RWPE1 (cell line): ENCODE data around the gene NR6A1.
"Not testable (repeated sequence)": the region's sequence is repeated elsewhere in the genome, so short reads cannot be mapped to it uniquely, and the experiment has no call there.

Experiments
- CTCF ChIA-PET: fragments of 350-600 bp; sonication (Branson Sonifier 250); formaldehyde crosslinking; extraction: SDS; loops from one replicate; lab custom pipeline; 2021; lab: Yijun Ruan, JAX
- POLR2A ChIA-PET: fragments of 400-600 bp; formaldehyde crosslinking; extraction: SDS; loops from one replicate; lab custom pipeline; 2020; ENCODE audit warnings: antibody characterized with exemption; ENCODE audit not compliant: low non-redundant PET; lab: Yijun Ruan, JAX
- DNase-seq: peaks from one replicate; pipeline ENCODE4 v3.0.0; 2012; ENCODE audit warnings: low spot score
- H3K27ac ChIP-seq: fragments of 450-650 bp; 2 replicates; pipeline ENCODE4 v1.5.1; 2017
- TF ChIP-seq, protein P1 (sequence below): fragments of 450-650 bp; conservative IDR thresholded peaks from 2 replicates; pipeline ENCODE4 v1.5.1; 2017; ENCODE audit warnings: low read depth, mild to moderate bottlenecking

Gene NR6A1

DNA sequence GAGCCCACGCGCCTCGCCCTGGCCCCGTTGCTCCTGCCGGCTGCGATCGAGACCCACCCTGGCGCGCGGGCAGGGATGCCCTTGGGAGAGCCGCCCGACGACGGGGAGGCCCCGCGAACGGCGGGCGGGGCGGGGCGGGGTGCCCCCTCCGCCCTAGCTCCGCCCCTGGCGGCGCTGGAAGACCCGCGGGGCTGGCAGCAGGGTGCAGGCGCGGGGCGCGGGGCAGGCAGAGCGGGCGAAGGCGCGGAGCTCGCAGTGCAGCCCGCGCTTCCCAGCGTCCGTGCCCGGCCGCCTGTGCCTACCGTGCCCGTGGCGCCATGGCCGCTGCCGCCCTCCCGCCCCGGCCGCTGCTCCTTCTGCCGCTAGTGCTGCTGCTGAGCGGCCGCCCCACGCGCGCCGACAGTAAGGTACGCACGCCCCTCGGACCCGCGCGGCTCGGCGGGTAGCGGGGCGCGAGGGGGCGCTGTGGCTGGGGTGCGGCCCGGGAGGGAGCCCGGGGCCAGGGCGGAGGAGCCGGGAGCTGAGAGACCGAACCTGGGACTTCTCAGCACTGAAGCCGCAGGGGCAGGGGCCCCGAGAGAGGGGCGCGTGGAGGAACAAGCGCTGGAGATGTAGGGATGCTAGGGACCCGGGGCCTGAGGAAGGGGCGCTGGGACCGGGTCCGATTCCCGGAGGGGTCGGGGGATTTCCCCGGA lies 6.0 kb upstream of the NR6A1 start, which contains the start of gene OLFML2A:
TSS of gene OLFML2A (plus strand) at position 180 of the 695 bp plus-strand sequence. CDS start at position 318, 138 bp downstream.
- no peak for DNase-seq
- TF ChIP-seq, protein P1, sequence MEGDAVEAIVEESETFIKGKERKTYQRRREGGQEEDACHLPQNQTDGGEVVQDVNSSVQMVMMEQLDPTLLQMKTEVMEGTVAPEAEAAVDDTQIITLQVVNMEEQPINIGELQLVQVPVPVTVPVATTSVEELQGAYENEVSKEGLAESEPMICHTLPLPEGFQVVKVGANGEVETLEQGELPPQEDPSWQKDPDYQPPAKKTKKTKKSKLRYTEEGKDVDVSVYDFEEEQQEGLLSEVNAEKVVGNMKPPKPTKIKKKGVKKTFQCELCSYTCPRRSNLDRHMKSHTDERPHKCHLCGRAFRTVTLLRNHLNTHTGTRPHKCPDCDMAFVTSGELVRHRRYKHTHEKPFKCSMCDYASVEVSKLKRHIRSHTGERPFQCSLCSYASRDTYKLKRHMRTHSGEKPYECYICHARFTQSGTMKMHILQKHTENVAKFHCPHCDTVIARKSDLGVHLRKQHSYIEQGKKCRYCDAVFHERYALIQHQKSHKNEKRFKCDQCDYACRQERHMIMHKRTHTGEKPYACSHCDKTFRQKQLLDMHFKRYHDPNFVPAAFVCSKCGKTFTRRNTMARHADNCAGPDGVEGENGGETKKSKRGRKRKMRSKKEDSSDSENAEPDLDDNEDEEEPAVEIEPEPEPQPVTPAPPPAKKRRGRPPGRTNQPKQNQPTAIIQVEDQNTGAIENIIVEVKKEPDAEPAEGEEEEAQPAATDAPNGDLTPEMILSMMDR, result peak; percentile 90
- H3K27ac ChIP-seq, result peak within 1 kb of the TSS; percentile 90
- POLR2A ChIA-PET, result interaction anchor here (0.5 to 2.0 kb wide), 6 partner anchors 46 to 218 kb away, joined by 3 to 9 read pairs (median 6); partner anchors contain the start of gene WDR38
- CTCF ChIA-PET, result interaction anchor here (0.5 to 15.3 kb wide), 14 partner anchors 12 to 1166 kb away, joined by 3 to 761 read pairs (median 4); partner anchors contain the start of gene WDR38

DNA sequence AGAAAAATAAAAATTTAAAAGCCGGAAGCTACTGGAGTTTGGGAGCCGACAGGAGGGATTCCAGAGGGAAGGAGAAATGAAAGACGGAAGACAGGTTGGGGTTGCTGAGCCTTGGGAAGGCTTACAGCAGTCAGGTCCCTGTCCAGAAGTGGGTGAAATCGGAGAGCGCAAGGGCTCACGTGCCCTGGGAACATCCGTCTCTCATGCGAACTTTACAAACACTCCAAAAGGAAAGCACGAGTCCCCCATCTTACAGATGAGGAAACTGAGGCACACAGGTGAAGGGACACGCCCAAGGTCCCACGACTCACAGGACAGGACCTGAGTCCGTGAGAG lies 5.5 kb upstream of the NR6A1 start:
- CTCF ChIA-PET, result interaction anchor here (0.5 to 15.3 kb wide), 8 partner anchors 20 to 980 kb away, joined by 3 to 761 read pairs (median 4); partner anchors contain the start of gene WDR38
- H3K27ac ChIP-seq, result peak overlapping the region; percentile 90
- TF ChIP-seq, protein P1, result no peak
- POLR2A ChIA-PET, result interaction anchor here (0.5 to 2.0 kb wide), 4 partner anchors 47 to 82 kb away, joined by 5 to 9 read pairs (median 8); partner anchors contain the start of gene WDR38
- DNase-seq, result no peak

DNA sequence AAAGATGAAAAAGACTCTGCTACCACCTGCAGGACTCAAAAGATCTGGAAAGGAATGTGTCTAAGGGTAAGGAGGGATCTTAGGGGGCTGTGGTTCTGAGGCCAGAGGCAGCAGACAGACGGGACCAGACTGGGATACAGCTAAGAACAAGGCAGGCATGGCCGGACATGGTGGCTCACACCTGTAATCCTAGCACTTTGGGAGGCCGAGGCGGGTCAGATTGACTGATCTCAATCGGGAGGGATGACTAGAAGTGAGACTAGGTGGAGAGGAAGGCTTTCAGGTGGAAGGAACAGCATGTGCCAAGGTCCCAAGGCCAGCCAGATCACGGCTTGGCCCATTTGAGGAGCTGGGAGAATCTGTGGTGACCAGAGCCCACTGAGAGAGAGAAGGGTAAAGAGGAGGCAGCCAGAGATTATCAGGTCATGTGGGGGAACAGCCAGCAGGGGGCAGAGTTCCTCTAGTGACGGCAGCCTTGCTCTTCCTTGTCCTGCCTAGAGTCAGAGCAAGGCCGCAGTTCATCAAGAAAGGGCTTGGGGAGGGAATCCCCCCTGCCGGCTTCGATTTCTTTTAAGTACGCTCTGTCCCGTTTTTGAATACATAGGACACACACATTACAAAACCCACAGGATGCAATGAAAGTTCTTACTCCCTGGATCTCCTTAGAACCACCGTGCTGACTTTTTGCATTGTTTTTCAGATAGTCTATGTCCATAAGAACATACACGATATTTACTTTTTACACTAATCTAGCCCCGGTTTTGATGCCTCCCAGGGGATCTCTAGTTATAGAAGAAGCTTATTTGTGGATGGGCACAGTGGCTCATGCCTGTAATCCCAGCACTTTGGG lies 3.2 kb upstream of the NR6A1 start:
- peak overlapping the region; percentile 44 for H3K27ac ChIP-seq
- TF ChIP-seq, protein P1, result peak; percentile 98
- ChIA-PET CTCF (interaction anchor here (0.6 to 15.3 kb wide), 15 partner anchors 8 to 373 kb away, joined by 3 to 761 read pairs (median 5); partner anchors contain the start of gene WDR38), POLR2A (interaction anchor here (0.6 to 0.7 kb wide), 2 partner anchors 76 to 78 kb away, joined by 3 to 5 read pairs; no protein-coding TSS in a partner anchor)
- peak; percentile 88 for DNase-seq

DNA sequence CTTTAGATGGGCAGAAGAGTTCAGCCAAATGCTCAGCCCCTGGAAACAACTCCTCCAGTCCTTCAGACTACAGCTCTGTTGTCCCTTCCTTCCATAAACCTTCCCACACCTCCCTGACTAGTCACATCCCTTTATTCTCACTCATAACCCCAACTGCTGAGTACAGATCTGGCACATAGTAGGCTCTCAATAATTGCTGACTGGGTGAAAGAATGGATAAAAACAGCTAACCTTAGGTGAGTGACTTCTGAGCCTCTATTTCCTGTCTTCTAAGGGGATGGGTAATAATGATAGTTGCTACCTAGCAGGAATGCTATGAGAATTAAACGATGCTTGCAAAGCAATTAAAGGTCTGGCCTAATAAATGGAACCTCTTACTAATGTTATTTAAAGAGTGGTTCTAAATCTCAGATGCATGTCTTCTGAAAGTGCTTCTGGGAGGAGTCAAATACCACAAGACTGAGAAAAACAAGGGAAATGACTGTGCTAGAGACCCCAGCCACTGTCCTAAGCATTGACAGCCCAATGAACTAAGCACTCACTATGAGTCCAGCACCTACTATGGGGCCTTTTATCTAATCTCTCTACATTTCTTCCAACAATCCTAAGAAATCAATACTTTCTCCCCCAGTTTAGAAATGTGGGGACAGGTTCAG lies 2.5 kb upstream of the NR6A1 start:
- TF ChIP-seq, protein P1, result no peak
- no peak for DNase-seq
- CTCF ChIA-PET, result interaction anchor here (0.6 to 15.3 kb wide), 12 partner anchors 9 to 256 kb away, joined by 3 to 761 read pairs (median 5); partner anchors contain the start of gene WDR38
- POLR2A ChIA-PET, result no interaction called here
- H3K27ac ChIP-seq, result no peak overlapping the region

DNA sequence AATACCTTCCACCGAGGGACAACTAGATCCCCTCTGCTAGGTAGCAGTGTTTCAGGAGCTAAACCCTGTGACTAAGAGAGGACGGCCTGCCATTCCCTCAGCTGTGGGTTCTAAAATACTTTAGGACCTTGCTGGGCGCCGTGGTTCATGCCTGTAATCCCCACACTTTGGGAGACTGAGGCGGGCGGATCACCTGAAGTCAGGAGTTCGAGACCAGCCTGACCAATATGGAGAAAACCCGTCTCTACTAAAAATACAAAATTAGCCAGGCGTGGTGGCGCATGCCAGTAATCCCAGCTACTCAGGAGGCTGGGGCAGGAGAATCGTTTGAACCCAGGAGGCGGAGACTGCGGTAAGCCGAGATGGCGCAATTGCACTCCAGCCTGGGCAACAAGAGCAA lies 1.8 kb upstream of the NR6A1 start:
- DNase-seq, POLR2A ChIA-PET: not testable (repeated sequence)
- CTCF ChIA-PET, result interaction anchor here (0.6 to 15.3 kb wide), 11 partner anchors 25 to 221 kb away, joined by 3 to 761 read pairs (median 11); partner anchors contain the start of genes ARPC5L, RPL35 and WDR38
- H3K27ac ChIP-seq, result 0 out of 2 replicates have a peak overlapping the region, but pooled peaks have one; percentile 0

DNA sequence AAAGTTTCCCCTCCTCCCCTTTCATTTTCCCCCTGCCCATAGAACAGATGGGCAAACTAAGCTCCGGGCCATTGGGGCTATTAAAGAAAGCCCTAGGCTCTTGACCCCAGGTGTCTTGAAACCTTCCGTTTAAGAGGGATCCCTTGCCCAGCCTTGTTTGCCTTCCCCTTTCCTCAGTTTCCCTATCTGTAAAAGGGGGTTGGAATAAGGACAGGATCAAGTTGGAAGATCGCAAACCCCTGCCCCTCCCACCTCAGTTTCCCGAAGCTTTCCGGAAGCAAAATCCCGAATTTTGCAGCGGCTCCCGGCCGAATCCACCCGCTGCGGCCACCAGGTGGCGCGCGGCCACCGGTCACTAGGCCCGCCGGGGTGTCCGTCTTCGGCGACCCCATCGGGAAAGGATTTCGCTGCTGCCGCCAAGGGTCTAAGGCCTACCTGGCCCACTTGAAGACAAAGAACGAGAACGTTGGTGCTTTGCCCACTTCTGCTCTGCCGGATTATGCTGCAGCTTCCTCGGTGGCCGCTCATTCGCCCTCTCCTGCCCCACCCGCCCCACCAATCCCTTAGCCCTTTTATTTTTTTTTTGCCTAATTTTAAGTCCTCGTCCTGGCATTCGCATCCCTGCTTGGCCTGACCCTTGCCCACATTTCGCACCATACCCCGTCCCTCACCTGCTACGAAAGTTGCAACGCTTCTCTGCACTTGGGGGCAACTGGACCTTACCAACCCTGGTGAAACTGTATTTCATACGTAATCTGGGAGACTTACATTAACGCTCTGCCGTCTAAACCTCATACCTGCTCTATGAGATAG lies 962 bp upstream of the NR6A1 start:
- H3K27ac ChIP-seq, result peak overlapping the region; percentile 79
- TF ChIP-seq, protein P1, result peak; percentile 99
- POLR2A ChIA-PET, result interaction anchor here (0.6 to 2.1 kb wide), 2 partner anchors 81 to 564 kb away, joined by 3 to 13 read pairs; partner anchors contain the start of gene WDR38
- DNase-seq, result peak; percentile 91
- CTCF ChIA-PET, result interaction anchor here (0.6 to 15.3 kb wide), 36 partner anchors 8 to 1720 kb away, joined by 3 to 761 read pairs (median 5); partner anchors contain the start of genes ARPC5L, RPL35, SCAI and WDR38
